Lung (tissue), 12 donors: ENCODE measurements around the gene PLCD1. TPM values are rescaled to one million over a fixed set of nuclear protein-coding genes. Genes with fewer than 3 reads are reported as not detected.
"Not testable (repeated sequence)": the region's sequence is repeated elsewhere in the genome, so short reads cannot be mapped to it uniquely, and the experiment has no call there.

Experiments used
- ATAC-seq: fragments of 200-7000 bp; cut with Tn5 transposase; one replicate; pipeline ENCODE4 v1.9.1; 2020; ENCODE audit warnings: moderate number of reproducible peaks; ENCODE audit not compliant: insufficient read depth, low FRiP score
- DNase-seq, 3 donors: peaks; one replicate each; pipeline ENCODE4 v3.0.0-alpha.2; 2013 to 2017
- H3K27ac ChIP-seq, 2 donors: one replicate each; pipeline ENCODE4 v1.5.1; 2013; ENCODE audit warnings: mild to moderate bottlenecking in 2 of 2, moderate library complexity in 2 of 2, control low read depth in 1 of 2, inconsistent platforms in 1 of 2, low read depth in 1 of 2, low read length in 1 of 2
- H3K27me3 ChIP-seq, 3 donors: one replicate each; pipeline ENCODE4 v1.5.1; 2013; ENCODE audit warnings: low read length in 2 of 3; ENCODE audit not compliant: control insufficient read depth in 3 of 3, insufficient read depth in 3 of 3
- H3K36me3 ChIP-seq, 4 donors: one replicate each; pipeline ENCODE4 v1.5.1; 2013; ENCODE audit warnings: low read length in 4 of 4, mild to moderate bottlenecking in 1 of 4, moderate library complexity in 1 of 4; ENCODE audit not compliant: control insufficient read depth in 4 of 4, insufficient read depth in 4 of 4
- H3K4me1 ChIP-seq, 5 donors: one replicate each; pipeline ENCODE4 v1.5.1; 2013; ENCODE audit warnings: low read length in 5 of 5, mild to moderate bottlenecking in 2 of 5, moderate library complexity in 1 of 5; ENCODE audit not compliant: control insufficient read depth in 5 of 5, insufficient read depth in 5 of 5
- H3K4me3 ChIP-seq: one replicate; pipeline ENCODE4 v1.5.1; 2013; ENCODE audit warnings: mild to moderate bottlenecking, control low read depth, moderate library complexity
- H3K9ac ChIP-seq, 2 donors: one replicate each; pipeline ENCODE4 v1.5.1; 2013; ENCODE audit warnings: low read length in 2 of 2, control low read depth in 1 of 2; ENCODE audit not compliant: insufficient read depth in 1 of 2
- H3K9me3 ChIP-seq, 4 donors: one replicate each; pipeline ENCODE4 v1.5.1; 2013; ENCODE audit warnings: low read length in 3 of 4, mild to moderate bottlenecking in 1 of 4, moderate library complexity in 1 of 4; ENCODE audit not compliant: control insufficient read depth in 4 of 4, insufficient read depth in 3 of 4
- WGBS, 2 donors: extraction: QIAGEN DNeasy Blood & Tissue Kit; methylation state at CpG; one replicate each; pipeline ENCODE4 v1.1.7; 2013; 5-methylcytosine and 5-hydroxymethylcytosine counted together
- polyA plus RNA-seq, 2 donors: library from polyadenylated mRNA; stranded (reverse); fragments of 200-250 nt; gene quantifications; one replicate each; pipeline ENCODE4 v1.2.1, GENCODE V29; 2013
- total RNA-seq, 2 donors: library from RNA; depleted of rRNA in 1 of 2; stranded (reverse); fragments of >200 nt in 1 of 2; gene quantifications; one replicate each; pipeline ENCODE4 v1.2.1, GENCODE V29; 2014 to 2021
- TF ChIP-seq, protein P1 (sequence below): IDR thresholded peaks from 2 replicates; pipeline ENCODE4 v1.5.1; 2012; ENCODE audit warnings: mild to moderate bottlenecking; ENCODE audit errors: control extremely low read depth, extremely low read depth
- donor health status: control.
- donor health status: control.
- donor health status: Bipolar disorder and iron deficiency.
- donor health status: healthy.
- donor health status: DM: yes; HTN: yes; CAD: no.

Gene PLCD1
- total and polyA plus RNA-seq, 4 donors, result 16.9 to 55.3 (median 21.3) TPM

- no peak overlapping the region for H3K27ac ChIP-seq
- H3K4me1 ChIP-seq, result no peaks in the 10 kb centered on the region
- TF ChIP-seq, protein P1, sequence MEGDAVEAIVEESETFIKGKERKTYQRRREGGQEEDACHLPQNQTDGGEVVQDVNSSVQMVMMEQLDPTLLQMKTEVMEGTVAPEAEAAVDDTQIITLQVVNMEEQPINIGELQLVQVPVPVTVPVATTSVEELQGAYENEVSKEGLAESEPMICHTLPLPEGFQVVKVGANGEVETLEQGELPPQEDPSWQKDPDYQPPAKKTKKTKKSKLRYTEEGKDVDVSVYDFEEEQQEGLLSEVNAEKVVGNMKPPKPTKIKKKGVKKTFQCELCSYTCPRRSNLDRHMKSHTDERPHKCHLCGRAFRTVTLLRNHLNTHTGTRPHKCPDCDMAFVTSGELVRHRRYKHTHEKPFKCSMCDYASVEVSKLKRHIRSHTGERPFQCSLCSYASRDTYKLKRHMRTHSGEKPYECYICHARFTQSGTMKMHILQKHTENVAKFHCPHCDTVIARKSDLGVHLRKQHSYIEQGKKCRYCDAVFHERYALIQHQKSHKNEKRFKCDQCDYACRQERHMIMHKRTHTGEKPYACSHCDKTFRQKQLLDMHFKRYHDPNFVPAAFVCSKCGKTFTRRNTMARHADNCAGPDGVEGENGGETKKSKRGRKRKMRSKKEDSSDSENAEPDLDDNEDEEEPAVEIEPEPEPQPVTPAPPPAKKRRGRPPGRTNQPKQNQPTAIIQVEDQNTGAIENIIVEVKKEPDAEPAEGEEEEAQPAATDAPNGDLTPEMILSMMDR, result no peak
- WGBS, 2 donors, result 73 to 75% methylated on average over 6 of the region's 6 CpGs
- no peak overlapping the region for H3K9ac ChIP-seq
- no peak overlapping the region for H3K4me3 ChIP-seq
- peaks cover 0 to 2% (median 0%) of the 10 kb centered on the region in 3 donors for H3K27me3 ChIP-seq
- H3K36me3 ChIP-seq, result no peaks in the 10 kb centered on the region
- DNase-seq (no peak), ATAC-seq (no peak)
- H3K9me3 ChIP-seq, result peaks cover 0 to 3% (median 0%) of the 10 kb centered on the region in 4 donors
Observed at GRCh38 chr3:38067508-38068233, 38.2 kb upstream of the PLCD1 start.

DNA sequence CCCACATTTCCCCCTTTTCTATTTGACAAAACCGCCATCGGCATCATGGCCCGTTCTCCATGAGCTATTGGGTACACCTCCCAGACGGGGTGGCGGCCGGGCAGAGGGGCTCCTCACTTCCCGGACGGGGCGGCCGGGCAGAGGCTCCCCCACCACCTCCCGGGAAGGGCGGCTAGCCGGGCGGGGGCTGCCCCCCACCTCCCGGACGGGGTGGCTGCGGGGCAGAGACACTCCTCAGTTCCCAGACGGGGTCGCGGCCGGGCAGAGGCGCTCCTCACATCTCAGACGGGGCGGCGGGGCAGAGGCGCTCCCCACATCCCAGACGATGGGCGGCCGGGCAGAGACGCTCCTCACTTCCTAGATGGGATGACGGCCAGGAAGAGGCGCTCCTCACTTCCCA lies 35.0 kb upstream of the PLCD1 start:
- H3K27ac ChIP-seq, result not testable (repeated sequence)
- WGBS, 2 donors, result 95 to 96% methylated on average over 21 to 30 of the region's 32 CpGs

GRCh38 chr3:38062809-38063208 lies 33.4 kb upstream of the PLCD1 start:
- no peak for ATAC-seq
- Histone ChIP-seq H3K36me3 (no peaks in the 10 kb centered on the region), H3K9me3 (peaks cover 0 to 3% (median 0%) of the 10 kb centered on the region in 4 donors), H3K4me1 (no peaks in the 10 kb centered on the region), H3K27me3 (peaks cover 0 to 2% (median 0%) of the 10 kb centered on the region in 3 donors), H3K4me3 (no peak overlapping the region), H3K27ac (no peak overlapping the region), H3K9ac (no peak overlapping the region)
- TF ChIP-seq, protein P1, result no peak
- DNase-seq, result no peak
- WGBS, 2 donors, result 63 to 76% methylated on average over 2 of the region's 2 CpGs

More for the DNA sequence above, 35.0 kb upstream of the PLCD1 start:
- not testable (repeated sequence) for ATAC-seq, H3K9ac ChIP-seq, H3K36me3 ChIP-seq, H3K4me1 ChIP-seq, H3K9me3 ChIP-seq, H3K27me3 ChIP-seq, H3K4me3 ChIP-seq, DNase-seq

- Histone ChIP-seq H3K27ac (no peak overlapping the region), H3K9ac (no peak overlapping the region), H3K4me3 (no peak overlapping the region), H3K9me3 (no peaks in the 10 kb centered on the region), H3K27me3 (no peaks in the 10 kb centered on the region), H3K4me1 (peaks cover 0 to 3% (median 0%) of the 10 kb centered on the region in 5 donors), H3K36me3 (no peaks in the 10 kb centered on the region)
- TF ChIP-seq, protein P1, result no peak
- DNase-seq (no peak), ATAC-seq (no peak)
- WGBS, 2 donors, result 86 to 93% methylated on average over 7 of the region's 7 CpGs
Observed at GRCh38 chr3:38059591-38059990, 30.1 kb upstream of the PLCD1 start.
